Activated T-cell treated with anti-CD3 and anti-CD28 coated beads for 48 hours (primary cell): ENCODE measurements around the gene CBFA2T2.
"Not testable (repeated sequence)": the region's sequence is repeated elsewhere in the genome, so short reads cannot be mapped to it uniquely, and the experiment has no call there.

Experiments used
- DNase-seq: peaks from one replicate; pipeline ENCODE4 v3.0.0-alpha.2; 2020; ENCODE audit warnings: low read depth

Gene CBFA2T2

DNA sequence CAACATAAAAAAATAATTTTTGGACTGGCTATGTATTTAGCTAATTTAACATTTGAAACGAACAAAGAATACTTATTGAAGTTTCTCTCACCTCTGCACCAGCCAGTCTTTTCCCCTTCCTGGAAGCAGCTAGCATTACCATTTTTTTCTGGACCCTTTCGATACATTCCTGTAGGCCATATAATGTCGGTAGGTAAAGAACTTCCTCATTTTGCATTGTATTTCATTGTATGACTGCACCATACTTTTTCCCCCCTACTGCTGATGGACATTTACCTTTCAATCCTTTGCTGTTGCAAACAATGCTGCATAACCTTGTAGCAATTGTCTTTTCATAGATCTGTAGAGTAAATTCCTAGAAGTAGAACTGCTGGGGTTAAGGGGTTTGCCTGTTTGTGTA lies 17.6 kb downstream of the CBFA2T2 start:
- DNase-seq = no peak

DNA sequence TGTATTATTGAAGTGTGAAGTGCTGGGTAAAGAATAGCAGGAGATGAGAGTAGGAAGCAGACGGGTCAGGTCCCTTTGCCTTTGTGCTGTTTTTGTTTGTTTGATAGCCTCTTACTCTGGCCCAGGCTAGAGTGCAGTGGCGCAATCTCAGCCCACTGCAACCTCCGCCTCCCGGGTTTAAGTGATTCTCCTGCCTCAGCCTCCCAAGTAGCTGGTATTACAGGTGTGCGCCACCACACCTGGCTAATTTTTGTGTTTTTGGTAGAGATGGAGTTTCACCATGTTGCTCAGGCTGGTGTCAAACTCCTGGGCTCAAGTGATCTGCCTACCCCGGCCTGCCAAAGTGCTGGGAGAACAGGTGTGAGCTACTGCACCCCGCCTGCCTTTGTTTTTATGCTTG lies 18.1 kb downstream of the CBFA2T2 start:
- DNase-seq = not testable (repeated sequence)

DNA sequence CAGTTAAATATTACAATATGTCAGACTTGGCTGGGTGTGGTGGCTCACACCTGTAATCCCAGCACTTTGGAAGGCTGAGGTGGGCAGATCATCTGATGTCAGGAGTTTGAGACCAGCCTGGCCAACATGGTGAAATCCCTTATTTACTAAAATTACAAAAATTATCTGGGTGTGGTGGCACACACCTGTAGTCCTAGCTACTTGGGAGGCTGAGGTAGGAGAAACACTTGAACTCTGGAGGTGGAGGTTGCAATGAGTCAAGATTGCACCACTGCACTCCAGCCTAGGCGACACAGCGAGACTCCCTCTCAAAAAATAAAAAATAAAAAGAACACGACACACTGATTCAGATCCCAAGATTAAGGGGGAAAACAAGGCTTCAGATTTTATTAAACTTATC lies 19.2 kb downstream of the CBFA2T2 start:
- DNase-seq = not testable (repeated sequence)

DNA sequence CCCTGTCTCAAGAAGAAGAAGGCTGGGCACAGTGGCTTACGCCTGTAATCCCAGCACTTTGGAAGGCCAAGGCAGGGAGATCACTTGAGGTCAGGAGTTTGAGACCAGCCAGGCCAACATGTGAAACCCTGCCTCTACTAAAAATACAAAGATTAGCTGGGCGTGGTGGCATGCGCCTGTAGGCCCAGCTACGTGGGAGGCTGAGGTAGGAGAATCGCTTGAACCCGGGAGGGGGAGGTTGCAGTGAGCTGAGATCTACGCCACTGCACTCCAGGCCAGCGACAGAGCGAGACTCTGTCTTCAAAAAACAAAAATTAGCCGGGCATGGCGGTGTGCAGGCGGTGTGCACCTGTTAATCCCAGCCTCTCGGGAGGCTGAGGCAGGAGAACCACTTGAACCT lies 22.0 kb downstream of the CBFA2T2 start:
- not testable (repeated sequence) for DNase-seq

- DNase-seq = no peak
Observed at GRCh38 chr20:33515569-33516216, 25.8 kb downstream of the CBFA2T2 start.

DNA sequence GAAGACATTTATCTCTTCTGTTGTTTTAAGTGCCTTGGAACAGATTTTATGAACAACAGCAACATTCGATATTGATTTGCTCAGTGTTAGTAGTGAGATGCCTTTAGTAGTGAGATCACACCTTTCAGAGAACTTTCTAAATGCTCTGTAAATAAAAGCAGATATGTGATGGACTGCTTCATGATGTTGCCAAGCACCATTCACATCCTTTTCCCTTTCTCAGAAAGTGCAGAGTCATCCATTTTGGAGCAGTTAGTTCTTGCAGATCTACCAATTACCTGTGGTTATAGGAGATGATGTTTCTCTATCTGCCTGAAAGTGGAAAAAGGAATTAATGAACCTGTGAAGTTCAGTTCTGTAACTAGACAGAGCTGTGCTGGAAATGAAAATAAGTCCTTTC lies 27.0 kb downstream of the CBFA2T2 start:
- DNase-seq = no peak

DNA sequence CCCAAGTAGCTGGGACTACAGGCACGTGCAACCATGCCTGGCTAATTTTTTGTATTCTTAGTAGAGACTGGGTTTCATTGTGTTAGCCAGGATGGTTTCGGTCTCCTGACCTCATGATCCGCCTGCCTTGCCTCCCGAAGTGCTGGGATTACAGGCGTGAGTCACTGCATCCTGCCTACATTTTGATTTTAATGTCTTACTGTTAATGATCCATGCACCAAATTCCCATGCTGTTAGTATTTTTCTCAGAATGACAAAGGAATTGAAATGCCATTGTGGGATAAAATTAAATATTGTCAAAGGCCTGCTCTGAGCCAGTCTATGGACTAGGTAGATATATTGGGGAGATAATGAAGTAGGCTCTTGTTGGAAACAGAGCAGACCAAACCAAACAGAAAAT lies 28.2 kb downstream of the CBFA2T2 start:
- DNase-seq = no peak

- DNase-seq = no peak
Observed at GRCh38 chr20:33521461-33521860, 31.6 kb downstream of the CBFA2T2 start.

GRCh38 chr20:33522256-33522820 lies 32.4 kb downstream of the CBFA2T2 start:
- DNase-seq = peak; percentile 3

GRCh38 chr20:33524261-33524660 lies 34.4 kb downstream of the CBFA2T2 start:
- DNase-seq = no peak

DNA sequence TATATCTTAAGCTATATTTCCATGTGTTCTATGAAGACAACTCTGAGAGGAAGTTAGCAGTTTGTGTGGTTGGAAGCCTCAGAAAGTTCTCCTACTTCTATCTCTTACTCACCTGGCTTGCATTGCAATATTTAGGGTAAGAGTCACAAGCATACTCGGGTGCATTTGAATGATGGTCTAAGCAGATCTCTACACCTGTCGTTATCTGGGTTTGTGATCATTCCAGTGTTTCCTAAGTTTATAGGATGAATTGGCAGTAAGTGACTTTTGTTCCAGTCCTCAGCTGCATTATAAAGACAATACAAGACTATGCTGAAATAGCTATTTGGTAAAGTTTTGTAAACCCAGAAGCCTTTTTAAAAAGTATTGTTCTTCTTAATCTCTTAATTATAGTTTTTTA lies 36.9 kb downstream of the CBFA2T2 start:
- no peak for DNase-seq

DNA sequence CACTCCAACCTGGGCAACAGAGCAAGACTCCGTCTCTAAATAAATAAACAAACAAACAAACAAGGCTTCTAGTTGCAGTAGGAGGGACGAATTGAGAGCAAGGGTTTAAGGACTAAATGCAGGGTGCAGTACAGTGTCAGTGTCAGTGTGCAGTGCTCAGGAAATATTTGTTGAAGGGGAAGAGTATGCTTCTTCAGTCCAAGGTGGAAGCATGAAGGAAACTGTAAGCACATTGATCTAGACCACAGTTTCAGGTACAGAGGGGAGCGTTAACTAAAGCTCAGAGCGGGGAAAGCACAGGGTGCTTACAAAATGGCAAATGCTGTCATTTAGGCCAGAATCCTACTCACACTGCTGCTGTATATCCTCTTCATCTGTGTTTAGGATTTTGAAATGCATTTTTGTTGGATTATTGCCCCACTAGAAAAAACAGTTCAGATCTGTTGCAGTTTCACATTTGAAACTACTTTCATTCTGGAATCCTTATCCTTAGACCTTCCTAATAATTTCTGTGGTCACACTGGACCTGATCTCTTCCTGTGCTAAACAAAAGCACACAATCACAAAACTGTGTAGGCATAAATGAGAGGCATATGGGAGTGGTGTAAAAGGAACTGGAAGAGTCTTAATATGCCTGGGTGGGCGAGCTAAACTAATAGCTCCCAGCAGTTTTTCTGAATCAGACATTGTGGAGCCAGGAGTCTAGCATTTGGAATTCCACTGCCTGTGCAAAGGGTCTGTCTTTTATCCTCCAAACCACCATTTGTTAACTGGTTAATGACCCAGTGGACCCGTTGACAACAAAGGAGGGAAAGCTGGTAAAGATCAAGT lies 41.4 kb downstream of the CBFA2T2 start:
- no peak for DNase-seq

DNA sequence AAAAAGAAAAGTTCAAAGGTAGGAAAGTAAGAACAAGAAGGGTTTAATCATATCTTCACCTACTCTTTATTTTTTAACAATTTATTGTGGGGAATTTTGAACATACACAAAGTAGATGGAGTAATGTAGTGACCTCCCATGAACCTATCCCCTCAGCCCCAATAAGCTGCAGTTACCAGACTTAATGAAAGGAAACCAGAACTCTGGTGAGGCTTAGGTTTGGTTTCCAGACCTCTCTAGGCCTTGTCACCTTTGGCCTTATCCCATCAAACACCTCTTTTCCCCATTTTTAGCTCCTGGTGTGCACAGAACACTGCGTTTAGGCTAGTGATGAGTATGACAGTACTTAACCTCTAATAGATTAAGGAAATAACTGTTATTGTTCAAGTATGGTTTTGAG lies 42.0 kb downstream of the CBFA2T2 start:
- no peak for DNase-seq

- DNase-seq = no peak
Observed at GRCh38 chr20:33532753-33533459, 43.0 kb downstream of the CBFA2T2 start.

- not testable (repeated sequence) for DNase-seq
Observed at GRCh38 chr20:33535717-33536116, 45.8 kb downstream of the CBFA2T2 start.

- DNase-seq = no peak
Observed at GRCh38 chr20:33537608-33538007, 47.7 kb downstream of the CBFA2T2 start.

DNA sequence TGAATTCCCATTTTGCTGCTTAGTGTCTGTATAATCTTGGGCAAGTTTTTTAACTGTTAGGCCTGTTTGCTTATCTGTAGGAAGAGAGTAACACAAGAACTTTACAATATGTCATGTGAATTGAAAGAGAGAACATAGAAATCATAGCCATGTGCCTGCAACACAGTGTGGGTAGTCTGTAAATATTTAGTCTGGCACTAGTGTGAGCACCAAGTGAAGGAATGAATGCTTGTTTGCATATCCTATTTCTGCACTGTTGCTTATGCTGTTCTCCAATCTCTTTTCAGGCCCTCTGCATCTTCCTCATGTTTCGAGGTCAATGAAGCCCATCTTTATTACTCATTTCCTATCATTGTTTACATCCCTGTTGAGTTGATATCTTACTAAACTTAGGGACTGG lies 49.2 kb downstream of the CBFA2T2 start:
- no peak for DNase-seq

GRCh38 chr20:33540427-33540826 lies 50.5 kb downstream of the CBFA2T2 start:
- no peak for DNase-seq

GRCh38 chr20:33541074-33541473 lies 51.2 kb downstream of the CBFA2T2 start:
- DNase-seq = no peak

GRCh38 chr20:33541797-33542196 lies 51.9 kb downstream of the CBFA2T2 start:
- DNase-seq = no peak

DNA sequence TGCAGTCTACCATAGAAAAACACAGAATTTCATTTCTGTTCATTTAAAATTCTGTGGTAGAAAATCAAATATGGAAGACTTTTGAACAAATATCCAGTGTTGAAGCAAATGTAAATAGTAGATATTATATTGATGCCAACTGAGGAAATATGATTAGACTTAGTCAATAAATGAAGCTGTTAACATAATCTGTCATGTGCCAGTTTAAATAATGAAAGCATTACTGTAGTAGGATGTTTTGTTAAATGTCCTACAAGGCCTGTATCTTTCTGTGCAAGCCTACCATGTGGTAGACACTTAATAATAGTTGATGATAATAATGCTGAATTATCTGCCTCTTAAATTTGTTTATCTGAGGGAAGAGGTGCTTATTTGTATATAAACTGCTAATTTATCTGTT lies 55.9 kb downstream of the CBFA2T2 start:
- DNase-seq = no peak

- no peak for DNase-seq
Observed at GRCh38 chr20:33549229-33549999, 59.5 kb downstream of the CBFA2T2 start.
